Endothelial cell (in vitro differentiated cells): ENCODE results near the gene LONP2. TPM values are rescaled to one million over a fixed set of nuclear protein-coding genes. Genes with fewer than 3 reads are reported as not detected.

Source experiments
- DNase-seq: peaks from one replicate; pipeline ENCODE4 v3.0.0; 2021; ENCODE audit warnings: low spot score
- H3K27ac Mint-ChIP-seq: one replicate; pipeline ENCODE4 v1.8.0; 2021; ENCODE audit warnings: mixed read lengths, inconsistent platforms; ENCODE audit not compliant: unreplicated experiment
- H3K27me3 Mint-ChIP-seq: one replicate; pipeline ENCODE4 v1.8.0; 2021; ENCODE audit warnings: mild to moderate bottlenecking, moderate library complexity, mixed read lengths, inconsistent platforms; ENCODE audit not compliant: unreplicated experiment
- H3K36me3 Mint-ChIP-seq: one replicate; pipeline ENCODE4 v1.8.0; 2021; ENCODE audit warnings: mild to moderate bottlenecking, low read depth, mixed read lengths, inconsistent platforms; ENCODE audit not compliant: unreplicated experiment
- H3K4me1 Mint-ChIP-seq: one replicate; pipeline ENCODE4 v1.8.0; 2021; ENCODE audit warnings: mild to moderate bottlenecking, mixed read lengths, inconsistent platforms; ENCODE audit not compliant: unreplicated experiment
- H3K4me3 Mint-ChIP-seq: one replicate; pipeline ENCODE4 v1.8.0; 2021; ENCODE audit warnings: mild to moderate bottlenecking, mixed read lengths, inconsistent platforms; ENCODE audit not compliant: unreplicated experiment
- H3K9me3 Mint-ChIP-seq: one replicate; pipeline ENCODE4 v1.8.0; 2021; ENCODE audit warnings: mixed read lengths, inconsistent platforms; ENCODE audit not compliant: unreplicated experiment
- CTCF ChIP-seq: fragments of 200-600 bp; sonication (generic); IDR thresholded peaks from one replicate; pipeline ENCODE4 v1.5.0; 2021; ENCODE audit warnings: antibody characterized with exemption; ENCODE audit not compliant: unreplicated experiment
- total RNA-seq: library from RNA; stranded (reverse); fragmentation: NEBNext Ultra II Directional; extraction: Animal tissue kit (Norgen Biotek cat#: 25700); gene quantifications from one replicate; pipeline ENCODE4 v1.2.1, GENCODE V29; 2021; ENCODE audit not compliant: unreplicated experiment

Gene LONP2
- total RNA-seq, 1 donor from 2014 or later, result 42.6 TPM

DNA sequence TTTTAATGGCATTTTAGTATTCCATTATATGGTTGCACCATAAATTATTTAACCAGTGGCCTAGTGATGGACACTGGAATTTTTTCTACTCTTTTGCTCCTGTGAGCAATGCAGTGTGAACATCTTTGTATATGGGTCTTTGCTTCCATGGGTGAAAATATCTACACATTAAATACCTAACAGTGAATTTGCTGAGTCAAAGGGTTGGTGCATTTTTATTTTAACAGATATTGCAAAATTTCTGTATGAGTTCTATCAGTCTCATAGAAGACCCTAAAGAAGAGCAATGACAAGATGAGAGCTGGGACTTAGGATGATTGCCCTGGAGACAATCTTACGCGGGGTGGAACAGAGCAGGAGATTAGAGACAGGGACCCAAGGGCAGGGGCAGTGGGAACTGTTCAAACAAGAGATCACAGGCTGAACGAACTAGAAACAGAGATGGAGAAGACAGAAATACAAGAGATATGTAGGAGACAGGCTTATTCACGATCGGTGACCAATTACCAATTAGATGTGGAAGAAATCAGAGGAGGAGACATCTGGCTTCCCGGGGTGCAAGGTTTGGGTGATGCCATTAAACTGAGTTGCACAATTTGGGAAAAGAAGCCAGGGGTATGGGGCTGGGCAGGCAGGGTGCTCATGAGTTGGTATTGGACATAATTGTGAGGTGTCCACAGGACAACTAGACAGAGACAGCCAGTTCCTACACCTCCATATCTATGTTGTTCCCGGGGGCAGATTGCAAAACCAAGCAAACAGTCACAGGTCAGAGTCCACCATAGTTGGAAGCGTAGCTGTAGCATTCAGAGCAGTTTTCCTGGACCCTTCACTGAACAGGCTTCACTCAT lies 39.9 kb upstream of the LONP2 start:
- Mint-ChIP-seq H3K9me3 (no peaks in the 10 kb centered on the region), H3K4me1 (peaks cover 17% of the 10 kb centered on the region), H3K4me3 (no peak overlapping the region), H3K27me3 (peaks cover 8% of the 10 kb centered on the region), H3K27ac (no peak overlapping the region), H3K36me3 (peaks cover 3% of the 10 kb centered on the region)
- no peak for DNase-seq
- TF ChIP-seq CTCF, result no peak

- H3K9me3 Mint-ChIP-seq, result no peaks in the 10 kb centered on the region
Measured at GRCh38 chr16:48204825-48205151, 39.3 kb upstream of the LONP2 start.

DNA sequence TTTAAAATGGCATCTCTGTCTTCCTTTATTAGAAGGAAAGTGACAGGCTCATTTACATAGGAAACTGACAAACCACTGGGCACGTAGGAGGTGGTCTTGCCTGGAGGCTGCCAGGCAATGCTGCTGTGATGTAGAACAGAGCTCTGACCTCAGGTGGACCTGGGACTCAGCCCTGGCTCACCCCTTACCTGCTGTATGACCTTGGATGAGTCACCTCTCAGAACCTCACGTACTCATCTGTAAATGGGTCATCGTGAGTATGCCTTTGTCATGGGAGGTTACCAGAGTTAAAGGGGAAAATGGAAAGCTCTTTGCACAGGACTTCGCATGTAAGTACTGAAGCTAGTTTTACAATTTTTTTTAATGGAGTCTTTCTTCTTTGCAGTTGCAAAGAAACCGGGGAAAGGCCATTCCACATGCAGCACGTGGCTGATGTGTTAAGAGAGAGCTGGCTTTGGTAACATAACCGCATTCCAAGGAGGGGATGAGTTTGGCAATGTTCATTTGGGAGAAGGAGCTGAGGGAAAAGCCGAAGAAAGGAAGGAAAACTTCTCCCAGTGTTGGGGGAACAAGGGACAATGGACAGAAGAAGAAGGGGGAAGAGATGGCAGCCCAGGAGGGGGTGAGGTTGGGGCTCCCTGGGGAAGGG lies 37.4 kb upstream of the LONP2 start:
- Mint-ChIP-seq H3K27ac (no peak overlapping the region), H3K4me3 (no peak overlapping the region), H3K36me3 (peaks cover 3% of the 10 kb centered on the region), H3K27me3 (peaks cover 8% of the 10 kb centered on the region), H3K4me1 (peaks cover 15% of the 10 kb centered on the region), H3K9me3 (no peaks in the 10 kb centered on the region)
- no peak for DNase-seq
- TF ChIP-seq CTCF, result no peak

More at GRCh38 chr16:48204825-48205151, 39.3 kb upstream of the LONP2 start:
- peaks cover 8% of the 10 kb centered on the region for H3K27me3 Mint-ChIP-seq
- peaks cover 3% of the 10 kb centered on the region for H3K36me3 Mint-ChIP-seq
- no peak for DNase-seq
- H3K4me1 Mint-ChIP-seq, result peaks cover 17% of the 10 kb centered on the region
- no peak overlapping the region for H3K27ac Mint-ChIP-seq
- no peak for TF ChIP-seq CTCF
- no peak overlapping the region for H3K4me3 Mint-ChIP-seq

DNA sequence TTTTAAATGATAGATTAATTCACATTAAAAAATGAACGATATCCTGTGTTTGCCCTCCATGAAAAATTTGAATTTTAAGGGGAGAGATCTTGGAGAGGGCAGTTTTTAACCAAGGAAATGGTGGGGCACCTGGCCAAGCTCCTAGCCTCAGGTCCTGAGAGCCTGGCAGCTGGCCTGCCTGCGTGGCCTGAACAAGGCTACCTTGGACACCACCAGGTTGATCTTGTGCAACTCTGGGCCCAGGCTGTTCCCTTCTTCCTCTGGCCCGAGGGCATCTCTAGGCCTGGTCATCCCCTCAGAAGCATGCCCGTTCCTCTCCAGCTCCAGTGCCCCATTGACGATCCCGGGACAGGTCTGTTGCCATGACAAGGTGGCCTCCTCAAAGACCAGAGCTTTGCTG lies 33.4 kb upstream of the LONP2 start:
- H3K27me3 Mint-ChIP-seq, result peaks cover 4% of the 10 kb centered on the region
- H3K9me3 Mint-ChIP-seq, result no peaks in the 10 kb centered on the region
- no peak overlapping the region for H3K27ac Mint-ChIP-seq
- H3K4me1 Mint-ChIP-seq, result peaks cover 12% of the 10 kb centered on the region
- no peak for TF ChIP-seq CTCF
- H3K4me3 Mint-ChIP-seq, result no peak overlapping the region
- DNase-seq, result no peak
- H3K36me3 Mint-ChIP-seq, result peaks cover 3% of the 10 kb centered on the region

DNA sequence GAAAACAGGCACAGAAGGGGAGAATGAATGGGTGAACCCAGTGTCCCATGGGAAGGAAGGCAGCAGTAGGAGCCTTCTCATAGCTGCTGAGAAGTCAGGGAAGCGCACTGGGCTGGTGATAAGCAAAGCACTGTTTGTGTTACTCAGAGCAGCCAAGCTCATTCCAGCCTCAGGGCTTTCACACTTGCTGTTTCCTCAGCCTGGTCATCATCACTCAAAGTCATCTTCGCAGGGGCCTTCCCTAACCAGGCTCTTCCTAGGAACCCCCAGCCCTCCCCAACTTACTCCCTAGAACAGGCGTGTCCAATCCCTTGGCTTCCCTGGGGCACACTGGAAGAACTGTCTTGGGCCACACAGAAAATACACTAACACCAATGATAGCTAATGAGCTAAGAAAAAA lies 32.1 kb upstream of the LONP2 start:
- DNase-seq, result no peak
- Mint-ChIP-seq H3K36me3 (peaks cover 3% of the 10 kb centered on the region), H3K9me3 (no peaks in the 10 kb centered on the region), H3K4me3 (no peak overlapping the region), H3K27ac (no peak overlapping the region), H3K4me1 (peaks cover 7% of the 10 kb centered on the region), H3K27me3 (peaks cover 4% of the 10 kb centered on the region)
- no peak for TF ChIP-seq CTCF
